AG04450 (cell line): Measurements from ENCODE around the gene CPNE4. TPM values are rescaled to one million over a fixed set of nuclear protein-coding genes. Genes with fewer than 3 reads are reported as not detected.

Source experiments
- CTCF ChIA-PET: fragments of 300-600, 350-600 bp; formaldehyde crosslinking; extraction: SDS; loops from one replicate; lab custom pipeline; 2022; ENCODE audit warnings: antibody characterized with exemption, inconsistent platforms; lab: Charles Lee
- POLR2A ChIA-PET: fragments of 350-600 bp; formaldehyde crosslinking; extraction: SDS; loops from one replicate; lab custom pipeline; 2021; ENCODE audit warnings: antibody characterized with exemption, inconsistent platforms; lab: Yijun Ruan, JAX
- DNase-seq: peaks from one replicate; pipeline ENCODE4 v3.0.0-alpha.2; 2011; ENCODE audit warnings: low read depth, low spot score
- H3K27ac ChIP-seq: one replicate; pipeline ENCODE4 v1.5.1; 2012; ENCODE audit warnings: low read depth, low read length, control low read depth
- H3K27me3 ChIP-seq: one replicate; pipeline ENCODE4 v1.6.0; 2012; ENCODE audit warnings: low read length; ENCODE audit not compliant: control insufficient read depth, insufficient read depth
- H3K4me3 ChIP-seq: 2 replicates; pipeline ENCODE4 v1.5.1; 2011; ENCODE audit warnings: mild to moderate bottlenecking, low read depth, low read length, control low read depth
- H3K9me3 ChIP-seq: 2 replicates; pipeline ENCODE4 v1.5.1; 2012; ENCODE audit warnings: low read length; ENCODE audit not compliant: control insufficient read depth, insufficient read depth
- polyA plus RNA-seq: library from polyadenylated mRNA; depleted of rRNA; stranded (reverse); fragments of >200 nt; gene quantifications from 2 replicates; pipeline ENCODE4 v1.2.3, GENCODE V29; 2011
- TF ChIP-seq, protein P1 (sequence below): IDR thresholded peaks from 2 replicates; pipeline ENCODE4 v1.5.1; 2011; ENCODE audit warnings: low read depth, low read length, control low read depth, inconsistent platforms

CPNE4 gene
- polyA plus RNA-seq, 1 experiment, result not detected

GRCh38 chr3:131802029-131802428, 232.8 kb downstream of the CPNE4 start:
- Histone ChIP-seq H3K27ac (no peak overlapping the region), H3K27me3 (no peaks in the 10 kb centered on the region), H3K9me3 (no peaks in the 10 kb centered on the region), H3K4me3 (no peak overlapping the region)
- ChIA-PET CTCF (interaction anchor here (0.9 to 1.9 kb wide), 2 partner anchors 228 to 236 kb away, joined by 3 to 7 read pairs; no protein-coding TSS in a partner anchor), POLR2A (no interaction called here)
- TF ChIP-seq, protein P1, sequence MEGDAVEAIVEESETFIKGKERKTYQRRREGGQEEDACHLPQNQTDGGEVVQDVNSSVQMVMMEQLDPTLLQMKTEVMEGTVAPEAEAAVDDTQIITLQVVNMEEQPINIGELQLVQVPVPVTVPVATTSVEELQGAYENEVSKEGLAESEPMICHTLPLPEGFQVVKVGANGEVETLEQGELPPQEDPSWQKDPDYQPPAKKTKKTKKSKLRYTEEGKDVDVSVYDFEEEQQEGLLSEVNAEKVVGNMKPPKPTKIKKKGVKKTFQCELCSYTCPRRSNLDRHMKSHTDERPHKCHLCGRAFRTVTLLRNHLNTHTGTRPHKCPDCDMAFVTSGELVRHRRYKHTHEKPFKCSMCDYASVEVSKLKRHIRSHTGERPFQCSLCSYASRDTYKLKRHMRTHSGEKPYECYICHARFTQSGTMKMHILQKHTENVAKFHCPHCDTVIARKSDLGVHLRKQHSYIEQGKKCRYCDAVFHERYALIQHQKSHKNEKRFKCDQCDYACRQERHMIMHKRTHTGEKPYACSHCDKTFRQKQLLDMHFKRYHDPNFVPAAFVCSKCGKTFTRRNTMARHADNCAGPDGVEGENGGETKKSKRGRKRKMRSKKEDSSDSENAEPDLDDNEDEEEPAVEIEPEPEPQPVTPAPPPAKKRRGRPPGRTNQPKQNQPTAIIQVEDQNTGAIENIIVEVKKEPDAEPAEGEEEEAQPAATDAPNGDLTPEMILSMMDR, result no peak
- DNase-seq, result no peak

DNA sequence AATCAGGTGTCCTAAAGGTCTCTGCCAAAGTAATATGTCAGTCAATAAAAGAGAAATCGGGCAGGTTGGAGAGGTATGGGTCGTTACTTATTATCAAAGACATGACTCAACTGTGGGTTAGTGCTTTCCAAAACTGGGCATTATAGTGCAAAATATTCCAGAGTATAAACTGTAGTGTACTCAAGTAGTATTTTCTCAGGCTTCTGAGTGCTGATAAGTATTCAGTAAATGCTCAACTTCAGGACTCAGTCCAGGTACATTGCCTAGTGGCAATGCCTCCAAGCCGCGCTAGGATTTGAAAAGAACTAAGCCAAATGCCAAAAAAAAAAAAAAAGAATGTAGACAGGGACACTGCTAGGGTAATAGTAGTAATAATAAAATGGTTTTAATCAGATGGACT, 233.2 kb downstream of the CPNE4 start:
- TF ChIP-seq, protein P1, result no peak
- Histone ChIP-seq H3K27ac (no peak overlapping the region), H3K27me3 (no peaks in the 10 kb centered on the region), H3K4me3 (no peak overlapping the region), H3K9me3 (no peaks in the 10 kb centered on the region)
- POLR2A ChIA-PET, result no interaction called here
- no peak for DNase-seq
- CTCF ChIA-PET, result no interaction called here

- Histone ChIP-seq H3K4me3 (no peak overlapping the region), H3K9me3 (no peaks in the 10 kb centered on the region), H3K27me3 (peaks cover 2% of the 10 kb centered on the region), H3K27ac (no peak overlapping the region)
- no peak for DNase-seq
- TF ChIP-seq, protein P1, result no peak
- CTCF ChIA-PET, result interaction anchor here (5.0 to 7.2 kb wide), 3 partner anchors 230 to 241 kb away, joined by 29 to 264 read pairs (median 52); partner anchors contain the start of gene CPNE4
- POLR2A ChIA-PET, result no interaction called here
Measured at GRCh38 chr3:131797776-131798175, 237.0 kb downstream of the CPNE4 start.

DNA sequence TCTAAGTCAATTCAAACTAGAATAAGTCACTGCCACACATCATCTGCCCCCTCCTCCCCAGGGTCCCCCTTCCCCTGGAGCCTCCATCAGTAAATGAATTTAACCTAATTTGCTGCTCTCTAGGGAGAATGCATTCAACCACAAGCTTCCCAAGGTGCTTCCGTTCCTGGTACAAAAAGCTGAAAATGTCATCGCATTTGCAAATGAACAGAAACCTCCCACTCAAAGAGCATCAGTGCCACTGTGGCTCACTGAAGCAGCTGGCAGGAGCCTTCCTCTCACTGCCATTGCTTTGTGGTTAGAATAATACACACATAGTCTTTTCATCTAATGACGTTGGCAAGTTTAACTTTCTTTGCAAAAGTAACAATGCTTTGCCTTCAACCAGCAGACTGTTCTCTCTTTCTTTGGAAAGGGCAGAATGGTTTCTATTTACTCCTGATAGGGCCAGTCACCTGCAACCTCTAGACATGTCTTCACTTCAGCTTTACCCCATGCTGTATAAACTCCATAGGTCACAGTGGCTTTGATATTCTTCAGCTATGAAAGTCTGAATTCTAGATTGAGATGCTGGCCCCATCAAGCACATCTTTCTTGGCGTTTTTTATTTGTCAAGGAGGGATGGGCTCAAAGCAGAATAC, 238.1 kb downstream of the CPNE4 start:
- H3K4me3 ChIP-seq, result no peak overlapping the region
- POLR2A ChIA-PET, result no interaction called here
- CTCF ChIA-PET, result interaction anchor here (0.6 to 7.2 kb wide), 16 partner anchors 9 to 654 kb away, joined by 3 to 264 read pairs (median 12); partner anchors contain the start of gene CPNE4
- no peak for DNase-seq
- no peaks in the 10 kb centered on the region for H3K9me3 ChIP-seq
- H3K27ac ChIP-seq, result no peak overlapping the region
- H3K27me3 ChIP-seq, result peaks cover 2% of the 10 kb centered on the region
- TF ChIP-seq, protein P1, result no peak

GRCh38 chr3:131796111-131796510, 238.7 kb downstream of the CPNE4 start:
- TF ChIP-seq, protein P1, result no peak
- H3K27me3 ChIP-seq, result peaks cover 2% of the 10 kb centered on the region
- no peak overlapping the region for H3K27ac ChIP-seq
- H3K9me3 ChIP-seq, result no peaks in the 10 kb centered on the region
- POLR2A ChIA-PET, result no interaction called here
- no peak overlapping the region for H3K4me3 ChIP-seq
- no peak for DNase-seq
- CTCF ChIA-PET, result interaction anchor here (0.6 to 7.2 kb wide), 30 partner anchors 10 to 763 kb away, joined by 3 to 264 read pairs (median 6); partner anchors contain the start of gene CPNE4
